Measurements from ENCODE around the gene TJP2. TPM values are rescaled to one million over a fixed set of nuclear protein-coding genes. Genes with fewer than 3 reads are reported as not detected.

TJP2 gene
- total RNA-seq, 2 experiments from 2014 or later, result 6.3 to 8.0 TPM

DNA sequence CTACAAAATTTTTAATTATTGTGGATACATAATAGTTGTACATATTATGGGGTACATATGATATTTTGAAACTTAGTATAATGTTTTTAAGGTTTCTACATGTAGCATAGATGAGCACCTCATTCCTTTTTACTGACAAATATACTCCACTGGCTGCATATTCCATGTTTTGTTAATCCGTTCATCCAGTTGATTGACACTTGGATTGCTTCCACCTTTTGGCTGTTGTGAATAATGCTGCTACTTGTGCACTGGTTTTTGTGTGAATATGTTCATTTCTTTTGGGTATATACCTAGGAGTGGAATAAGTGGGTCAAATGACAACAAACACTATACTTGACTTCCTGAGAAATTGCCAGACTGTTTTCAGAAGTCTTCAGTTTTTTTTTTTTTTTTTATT, 148.2 kb downstream of the TJP2 start:
- Mint-ChIP-seq H3K36me3 (ENCODE audit: low read depth) (no peaks in the 10 kb centered on the region), H3K4me1 (ENCODE audit: low read depth) (no peaks in the 10 kb centered on the region), H3K27ac (no peak overlapping the region), H3K27me3 (peaks cover 68% of the 10 kb centered on the region), H3K4me3 (no peak overlapping the region), H3K9me3 (no peaks in the 10 kb centered on the region)
- H3K36me3 ChIP-seq (ENCODE audit: insufficient read depth, low read length), result no peaks in the 10 kb centered on the region
- no peak for ATAC-seq (ENCODE audit: poor library complexity)
- no peaks in the 10 kb centered on the region for H3K4me1 ChIP-seq (ENCODE audit: insufficient read depth, low read length)
- POLR2A ChIA-PET, result no interaction called here
- H3K27ac ChIP-seq (ENCODE audit: low read depth in 1 of 2, low read length in 2 of 2), result no peak overlapping the region
- H3K9me3 ChIP-seq (ENCODE audit: control insufficient read depth in 1 of 2, insufficient read depth in 1 of 2, low read length in 2 of 2), result no peaks in the 10 kb centered on the region
- intact Hi-C loops (cut with DNase I, micrococcal nuclease), result no loop called here
- H3K27me3 ChIP-seq (ENCODE audit: control insufficient read depth in 1 of 2, insufficient read depth in 2 of 2, low read length in 2 of 2), result peaks cover 22 to 39% of the 10 kb centered on the region in 2 experiments
- CTCF ChIA-PET, result no interaction called here
- no peak overlapping the region for H3K4me3 ChIP-seq (ENCODE audit: low read length)
- TF ChIP-seq CTCF (IDR thresholded peaks at IDR 0.05), result no peak
- DNase-seq, result no peak

DNA sequence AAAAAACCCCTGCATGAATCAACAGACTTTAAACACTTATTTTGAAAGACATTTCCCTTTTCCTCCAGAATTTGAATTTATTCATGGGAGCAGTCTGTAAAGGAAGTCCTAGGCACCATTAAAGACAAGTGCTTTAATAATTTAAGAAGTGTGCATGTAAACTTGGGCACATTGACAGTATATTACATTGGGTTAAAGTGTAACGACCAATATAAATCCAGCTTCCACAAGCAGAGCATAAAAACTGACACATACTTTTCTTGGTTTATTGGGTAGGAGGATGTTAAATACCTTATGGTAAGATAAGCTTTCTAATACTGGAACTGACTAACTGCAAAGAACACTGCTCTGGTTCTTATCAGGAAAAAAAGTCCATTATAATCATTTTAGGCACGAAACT, 149.8 kb downstream of the TJP2 start:
- H3K27me3 ChIP-seq (ENCODE audit: control insufficient read depth in 1 of 2, insufficient read depth in 2 of 2, low read length in 2 of 2), result peaks cover 19 to 45% of the 10 kb centered on the region in 2 experiments
- Mint-ChIP-seq H3K27ac (no peak overlapping the region), H3K27me3 (peaks cover 68% of the 10 kb centered on the region), H3K4me3 (no peak overlapping the region), H3K9me3 (no peaks in the 10 kb centered on the region), H3K4me1 (ENCODE audit: low read depth) (no peaks in the 10 kb centered on the region), H3K36me3 (ENCODE audit: low read depth) (no peaks in the 10 kb centered on the region)
- intact Hi-C loops (cut with DNase I, micrococcal nuclease), result no loop called here
- ATAC-seq (ENCODE audit: poor library complexity), result no peak
- H3K4me1 ChIP-seq (ENCODE audit: insufficient read depth, low read length), result no peaks in the 10 kb centered on the region
- no peak overlapping the region for H3K4me3 ChIP-seq (ENCODE audit: low read length)
- H3K36me3 ChIP-seq (ENCODE audit: insufficient read depth, low read length), result no peaks in the 10 kb centered on the region
- H3K9me3 ChIP-seq (ENCODE audit: control insufficient read depth in 1 of 2, insufficient read depth in 1 of 2, low read length in 2 of 2), result no peaks in the 10 kb centered on the region
- ChIA-PET CTCF (no interaction called here), POLR2A (no interaction called here)
- no peak for TF ChIP-seq CTCF (IDR thresholded peaks at IDR 0.05)
- no peak overlapping the region for H3K27ac ChIP-seq (ENCODE audit: low read depth in 1 of 2, low read length in 2 of 2)
- DNase-seq, result no peak

Other genes with a start within 250 kb of the TJP2 start
- not detected for gene PRKACG, start 160.2 kb upstream of the TJP2 start, total RNA-seq
- 10 to 100 TPM; 12.2 to 12.9 TPM for gene FXN, start 138.5 kb upstream of the TJP2 start, total RNA-seq
- gene ENTREP1, start 150.9 kb downstream of the TJP2 start, total RNA-seq, result under 1 TPM; 0.08 to 0.14 TPM